HL-60 (cell line): ENCODE results near the gene PHLDB2.

Experiments
- DNase-seq, 2 experiments: peaks; one replicate each; pipeline ENCODE4 v3.0.0-alpha.2; 2010 to 2020; ENCODE audit warnings: low read depth in 1 of 2, low spot score in 1 of 2
- H3K27ac ChIP-seq: fragments of 250-450 bp; sonication (Bioruptor Pico); replicated peaks from 2 replicates; pipeline ENCODE4 v1.5.1; 2020; ENCODE audit warnings: mild to moderate bottlenecking, moderate library complexity
- H3K27me3 ChIP-seq: fragments of 250-450 bp; sonication (Bioruptor Pico); 2 replicates; pipeline ENCODE4 v1.5.1; 2021; ENCODE audit warnings: mild to moderate bottlenecking, moderate library complexity; ENCODE audit not compliant: insufficient read depth, poor library complexity, severe bottlenecking
- H3K4me3 ChIP-seq: replicated peaks from 2 replicates; pipeline ENCODE4 v1.5.1; 2011; ENCODE audit warnings: mild to moderate bottlenecking, control low read depth, low read length; ENCODE audit not compliant: insufficient read depth
- CTCF ChIP-seq: IDR thresholded peaks from one replicate; pipeline ENCODE4 v1.5.1; 2011; ENCODE audit warnings: low read length, control low read depth, inconsistent platforms; ENCODE audit not compliant: insufficient read depth
- GABPA ChIP-seq: IDR thresholded peaks from 2 replicates; pipeline ENCODE4 v1.6.1; 2012; ENCODE audit warnings: low read depth
- POLR2AphosphoS5 ChIP-seq: IDR thresholded peaks from 2 replicates; pipeline ENCODE4 v1.6.1; 2012; ENCODE audit warnings: low read depth
- REST ChIP-seq: IDR thresholded peaks from 2 replicates; pipeline ENCODE4 v1.6.1; 2012; ENCODE audit warnings: low read depth; ENCODE audit not compliant: insufficient replicate concordance
- SPI1 ChIP-seq: IDR thresholded peaks from 2 replicates; pipeline ENCODE4 v1.6.1; 2012; ENCODE audit warnings: low read depth, mild to moderate bottlenecking, borderline replicate concordance

Gene PHLDB2

GRCh38 chr3:111874177-111874820 lies 15.2 kb downstream of the PHLDB2 start:
- H3K27me3 ChIP-seq = peaks cover 2% of the 10 kb centered on the region
- DNase-seq = no peak
- H3K27ac ChIP-seq = no peak overlapping the region
- H3K4me3 ChIP-seq = no peak overlapping the region
- TF ChIP-seq SPI1 = no peak
- TF ChIP-seq GABPA = no peak
- no peak for TF ChIP-seq REST
- no peak for TF ChIP-seq CTCF
- no peak for TF ChIP-seq POLR2AphosphoS5

- H3K27me3 ChIP-seq = no peaks in the 10 kb centered on the region
- TF ChIP-seq GABPA = no peak
- TF ChIP-seq SPI1 = no peak
- no peak overlapping the region for H3K4me3 ChIP-seq
- no peak for DNase-seq
- H3K27ac ChIP-seq = no peak overlapping the region
These were observed 22.4 kb downstream of the PHLDB2 start for GRCh38 chr3:111881480-111881879.

- TF ChIP-seq POLR2AphosphoS5 (no peak), REST (no peak), CTCF (no peak), SPI1 (no peak), GABPA (no peak)
- Histone ChIP-seq H3K27me3 (no peaks in the 10 kb centered on the region), H3K27ac (no peak overlapping the region)
These were observed 23.1 kb downstream of the PHLDB2 start for GRCh38 chr3:111882194-111882593.

GRCh38 chr3:111882799-111883198 lies 23.7 kb downstream of the PHLDB2 start:
- no peak overlapping the region for H3K4me3 ChIP-seq
- no peaks in the 10 kb centered on the region for H3K27me3 ChIP-seq
- TF ChIP-seq REST (no peak), SPI1 (no peak), CTCF (no peak), POLR2AphosphoS5 (no peak), GABPA (no peak)
- no peak for DNase-seq
- no peak overlapping the region for H3K27ac ChIP-seq

More at GRCh38 chr3:111882194-111882593, 23.1 kb downstream of the PHLDB2 start:
- H3K4me3 ChIP-seq = no peak overlapping the region
- DNase-seq = no peak
